HUES48 (cell line): ENCODE measurements around the gene HASPIN.

ENCODE experiments used
- H3K27ac ChIP-seq: one replicate; pipeline ENCODE4 v1.7.0; 2013; ENCODE audit warnings: low read depth, low read length, inconsistent platforms
- H3K27me3 ChIP-seq: 2 replicates; pipeline ENCODE4 v1.6.1; 2013; ENCODE audit warnings: mild to moderate bottlenecking, low read length; ENCODE audit not compliant: control insufficient read depth, insufficient read depth
- H3K36me3 ChIP-seq: 2 replicates; pipeline ENCODE4 v1.6.1; 2013; ENCODE audit warnings: low read length; ENCODE audit not compliant: control insufficient read depth, insufficient read depth
- H3K4me1 ChIP-seq: 2 replicates; pipeline ENCODE4 v1.6.1; 2013; ENCODE audit warnings: mild to moderate bottlenecking, low read length; ENCODE audit not compliant: control insufficient read depth, insufficient read depth
- H3K4me3 ChIP-seq: 2 replicates; pipeline ENCODE4 v1.5.1; 2013; ENCODE audit warnings: mild to moderate bottlenecking, low read depth, low read length
- H3K9ac ChIP-seq: 2 replicates; pipeline ENCODE4 v1.6.1; 2013; ENCODE audit warnings: mild to moderate bottlenecking, low read depth, low read length, moderate library complexity
- H3K9me3 ChIP-seq: 2 replicates; pipeline ENCODE4 v1.6.1; 2013; ENCODE audit warnings: low read length; ENCODE audit not compliant: control insufficient read depth, insufficient read depth

HASPIN gene

GRCh38 chr17:3766779-3767178, 43.1 kb downstream of the HASPIN start:
- Histone ChIP-seq H3K9ac (no peak overlapping the region), H3K9me3 (no peaks in the 10 kb centered on the region), H3K4me3 (no peak overlapping the region), H3K36me3 (no peaks in the 10 kb centered on the region), H3K4me1 (no peaks in the 10 kb centered on the region), H3K27ac (no peak overlapping the region), H3K27me3 (no peaks in the 10 kb centered on the region)

GRCh38 chr17:3768341-3768740, 44.6 kb downstream of the HASPIN start:
- no peaks in the 10 kb centered on the region for H3K36me3 ChIP-seq
- no peak overlapping the region for H3K27ac ChIP-seq
- H3K4me1 ChIP-seq = no peaks in the 10 kb centered on the region
- H3K27me3 ChIP-seq = no peaks in the 10 kb centered on the region
- no peak overlapping the region for H3K4me3 ChIP-seq
- no peak overlapping the region for H3K9ac ChIP-seq
- H3K9me3 ChIP-seq = no peaks in the 10 kb centered on the region

GRCh38 chr17:3768769-3769168, 45.1 kb downstream of the HASPIN start:
- Histone ChIP-seq H3K4me1 (no peaks in the 10 kb centered on the region), H3K9ac (no peak overlapping the region), H3K4me3 (no peak overlapping the region), H3K27ac (no peak overlapping the region), H3K27me3 (no peaks in the 10 kb centered on the region), H3K36me3 (no peaks in the 10 kb centered on the region), H3K9me3 (no peaks in the 10 kb centered on the region)

- no peak overlapping the region for H3K9ac ChIP-seq
- H3K4me3 ChIP-seq = no peak overlapping the region
- H3K4me1 ChIP-seq = no peaks in the 10 kb centered on the region
- H3K27me3 ChIP-seq = no peaks in the 10 kb centered on the region
- H3K9me3 ChIP-seq = no peaks in the 10 kb centered on the region
- no peak overlapping the region for H3K27ac ChIP-seq
- H3K36me3 ChIP-seq = no peaks in the 10 kb centered on the region
Observed at GRCh38 chr17:3770466-3770865, 46.8 kb downstream of the HASPIN start.

GRCh38 chr17:3771140-3771539, 47.4 kb downstream of the HASPIN start:
- no peaks in the 10 kb centered on the region for H3K4me1 ChIP-seq
- no peak overlapping the region for H3K27ac ChIP-seq
- no peaks in the 10 kb centered on the region for H3K27me3 ChIP-seq
- no peaks in the 10 kb centered on the region for H3K36me3 ChIP-seq
- H3K4me3 ChIP-seq = no peak overlapping the region
- no peak overlapping the region for H3K9ac ChIP-seq
- H3K9me3 ChIP-seq = no peaks in the 10 kb centered on the region

- Histone ChIP-seq H3K36me3 (no peaks in the 10 kb centered on the region), H3K4me3 (no peak overlapping the region), H3K27ac (no peak overlapping the region), H3K9ac (no peak overlapping the region), H3K9me3 (no peaks in the 10 kb centered on the region), H3K27me3 (no peaks in the 10 kb centered on the region), H3K4me1 (no peaks in the 10 kb centered on the region)
Observed at GRCh38 chr17:3772764-3773163, 49.1 kb downstream of the HASPIN start.

- Histone ChIP-seq H3K4me1 (no peaks in the 10 kb centered on the region), H3K27me3 (no peaks in the 10 kb centered on the region), H3K9ac (no peak overlapping the region), H3K9me3 (no peaks in the 10 kb centered on the region), H3K4me3 (no peak overlapping the region), H3K27ac (no peak overlapping the region), H3K36me3 (no peaks in the 10 kb centered on the region)
Observed at GRCh38 chr17:3773511-3773910, 49.8 kb downstream of the HASPIN start.

GRCh38 chr17:3773966-3774365, 50.3 kb downstream of the HASPIN start:
- Histone ChIP-seq H3K36me3 (no peaks in the 10 kb centered on the region), H3K27me3 (no peaks in the 10 kb centered on the region), H3K27ac (no peak overlapping the region), H3K4me1 (no peaks in the 10 kb centered on the region), H3K4me3 (no peak overlapping the region), H3K9me3 (no peaks in the 10 kb centered on the region), H3K9ac (no peak overlapping the region)
